DMS53 treated with DMSO at 0.1 percent for 48 hours (cell line): Measurements from ENCODE around the gene SENP6.
"Not testable (repeated sequence)": the region's sequence is repeated elsewhere in the genome, so short reads cannot be mapped to it uniquely, and the experiment has no call there.

Source experiments
- DNase-seq: peaks from one replicate; lab custom pipeline; 2025; ENCODE audit not compliant: unreplicated experiment; lab: John Stamatoyannopoulos, UW

The SENP6 gene

DNA sequence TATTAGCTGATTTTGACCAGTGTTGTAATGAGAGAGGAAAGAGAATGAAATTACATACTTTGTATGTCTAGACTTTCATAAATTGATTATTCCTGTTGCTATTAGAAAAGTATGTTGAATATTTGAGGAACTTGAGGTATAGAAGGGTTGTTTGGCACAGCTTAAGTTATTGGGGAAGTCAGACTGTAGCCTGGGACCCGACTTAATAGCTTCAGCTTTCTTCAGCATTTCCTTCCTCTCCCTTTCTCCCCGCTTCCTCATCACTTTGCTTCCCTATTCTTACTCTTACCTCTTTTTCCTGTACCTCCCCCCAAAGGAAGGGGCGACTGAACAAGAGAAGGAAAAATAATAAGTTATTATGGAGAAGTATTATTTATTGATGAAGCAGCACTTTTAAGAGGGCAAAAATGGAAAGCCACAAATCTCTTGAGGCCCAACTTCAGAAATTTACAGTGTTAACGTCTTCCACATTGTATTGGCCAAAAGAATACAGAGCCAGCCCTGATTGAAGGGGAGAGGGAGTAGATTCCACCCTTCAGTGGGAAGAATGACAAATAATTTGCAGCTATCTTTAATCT, 7.4 kb downstream of the SENP6 start:
- DNase-seq, result no peak

DNA sequence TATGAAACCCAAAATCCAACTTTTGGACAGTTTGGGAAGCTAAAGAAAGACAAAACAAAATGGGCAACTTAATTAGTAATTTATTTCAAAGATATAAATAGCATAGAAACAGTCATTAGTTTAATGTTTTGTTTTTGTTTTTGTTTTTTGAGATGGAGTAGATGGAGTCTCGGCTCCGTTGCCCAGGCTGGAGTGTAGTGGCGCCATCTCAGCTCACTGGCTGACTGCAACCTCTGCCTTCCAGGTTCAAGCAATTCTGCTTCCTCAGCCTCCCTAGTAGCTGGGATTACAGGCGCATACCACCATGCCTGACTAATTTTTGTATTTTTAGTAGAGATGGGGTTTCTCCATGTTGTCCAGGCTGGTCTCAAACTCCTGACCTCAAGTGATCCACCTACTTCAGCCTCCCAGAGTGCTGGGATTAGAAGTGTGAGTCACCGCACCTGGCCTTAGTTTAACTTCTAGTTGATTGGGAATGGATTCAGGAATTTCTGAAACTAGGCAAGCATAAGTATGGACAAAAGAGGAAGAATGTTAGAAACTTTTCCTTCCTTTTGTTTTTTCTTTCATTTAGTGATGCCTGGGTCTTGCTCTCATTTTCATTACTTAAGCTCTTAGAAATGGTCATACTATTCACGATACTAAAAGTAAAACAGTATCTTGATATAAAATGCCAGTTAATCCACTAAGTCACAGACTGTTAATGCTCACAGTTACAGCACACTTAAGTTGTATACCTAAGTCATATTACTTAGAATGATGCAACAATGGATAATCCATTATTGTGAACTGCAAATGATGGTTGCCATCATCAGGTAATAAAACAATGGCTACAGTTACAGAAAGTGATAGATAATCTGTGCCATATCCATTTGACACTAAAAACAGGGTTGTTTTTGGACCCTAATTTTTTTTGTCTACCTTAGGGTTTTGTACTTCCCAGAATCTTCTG, 8.2 kb downstream of the SENP6 start:
- DNase-seq, result no peak

DNA sequence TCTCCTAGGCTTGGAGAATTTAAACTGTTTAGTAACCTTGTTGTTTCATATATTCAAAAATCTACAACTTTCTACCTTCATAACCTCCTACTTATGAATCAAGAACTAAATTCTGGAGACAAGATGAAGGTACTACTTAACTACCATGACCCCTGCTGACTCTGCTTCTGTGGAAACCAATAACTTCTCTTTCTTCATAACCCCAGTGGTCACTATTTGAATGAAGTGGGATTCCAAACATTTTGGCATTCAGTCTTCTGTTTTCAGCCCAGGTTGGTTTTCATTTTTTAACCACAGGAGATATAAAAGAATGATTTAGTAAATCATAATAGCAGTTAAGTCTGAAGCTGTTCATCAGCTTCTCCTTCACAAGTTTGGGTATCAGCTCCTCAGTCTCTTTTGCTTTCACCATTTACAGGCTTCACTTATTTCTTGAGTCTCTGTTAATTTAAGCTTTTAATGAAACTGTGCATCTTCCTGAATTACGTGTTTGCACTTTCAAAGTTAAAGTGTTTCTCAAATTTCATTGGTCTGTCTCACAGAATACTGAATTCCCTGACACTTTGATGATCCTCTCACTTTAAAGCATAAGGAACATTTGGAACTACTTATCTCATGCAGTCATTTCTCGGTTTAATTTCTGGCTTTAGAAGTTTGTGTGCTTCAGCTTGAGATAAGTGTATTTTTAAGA, 9.5 kb downstream of the SENP6 start:
- no peak for DNase-seq

DNA sequence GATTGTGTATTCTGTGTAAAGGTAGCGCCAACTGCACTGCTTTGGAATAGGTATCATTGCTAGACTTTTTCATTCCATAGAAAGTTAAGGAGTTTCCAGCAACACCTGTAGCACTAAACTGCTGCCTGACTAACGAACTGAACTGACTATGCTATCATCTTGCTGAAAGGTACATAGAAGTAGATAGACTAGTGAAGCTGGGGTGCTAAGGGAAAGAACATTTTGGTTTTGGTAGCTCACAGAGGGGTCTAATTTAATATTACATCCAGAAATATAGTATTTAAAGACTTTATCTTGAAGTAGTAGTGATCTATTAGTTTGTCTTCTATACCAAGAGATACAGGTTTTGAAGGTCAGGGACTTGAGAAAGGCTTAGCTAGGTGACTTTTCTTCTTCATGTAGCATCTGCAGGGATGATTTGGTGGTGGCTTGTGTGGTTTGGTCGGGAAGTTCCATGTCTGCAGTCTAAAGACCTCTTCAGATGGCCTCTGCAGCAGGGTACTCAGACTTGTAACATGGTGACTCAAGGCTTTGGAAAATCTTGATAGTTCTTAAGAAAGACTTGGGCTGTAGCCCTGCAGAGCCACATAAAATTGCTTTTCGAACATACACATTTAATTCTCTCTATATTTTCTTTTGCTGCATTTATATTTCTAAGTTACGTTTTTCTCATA, 10.2 kb downstream of the SENP6 start:
- DNase-seq, result no peak

DNA sequence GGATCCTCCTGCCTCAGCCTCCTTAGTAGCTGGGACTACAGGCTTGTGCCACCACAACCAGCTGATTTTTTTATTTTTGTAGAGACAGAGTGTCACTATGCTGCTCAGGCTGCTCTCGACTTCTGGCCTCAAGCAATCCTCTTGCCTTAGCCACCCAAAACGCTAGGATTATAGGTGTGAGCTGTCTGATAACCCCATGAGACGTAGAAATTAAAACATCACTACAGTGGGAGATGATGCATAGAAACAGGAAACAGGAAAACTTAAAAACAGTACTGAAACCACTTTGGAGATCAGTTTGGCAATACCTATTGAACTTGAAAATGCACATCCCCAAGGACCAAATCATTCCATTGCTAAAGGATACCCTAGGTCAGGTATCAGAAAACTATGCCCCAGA, 10.8 kb downstream of the SENP6 start:
- DNase-seq, result no peak

DNA sequence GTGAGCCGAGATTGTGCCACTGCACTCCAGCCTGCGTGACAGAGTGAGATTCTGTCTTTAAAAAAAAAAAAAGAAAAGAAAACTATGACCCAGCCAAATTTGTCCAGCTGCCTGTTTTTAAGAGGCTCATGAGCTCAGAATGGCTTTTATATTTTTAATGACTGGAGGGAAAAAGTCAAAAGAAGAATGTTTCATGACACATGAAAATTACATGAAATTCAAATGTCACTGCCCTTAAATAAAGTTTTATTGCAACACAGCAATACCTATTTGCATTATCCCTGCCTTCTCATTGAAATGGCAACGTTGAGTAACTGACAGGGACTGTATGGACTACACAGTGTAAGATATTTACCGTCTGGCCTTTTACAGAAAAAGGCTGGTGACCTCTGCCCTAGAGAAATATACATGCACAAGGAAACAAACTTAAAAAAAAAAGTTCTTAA, 11.4 kb downstream of the SENP6 start:
- no peak for DNase-seq

DNA sequence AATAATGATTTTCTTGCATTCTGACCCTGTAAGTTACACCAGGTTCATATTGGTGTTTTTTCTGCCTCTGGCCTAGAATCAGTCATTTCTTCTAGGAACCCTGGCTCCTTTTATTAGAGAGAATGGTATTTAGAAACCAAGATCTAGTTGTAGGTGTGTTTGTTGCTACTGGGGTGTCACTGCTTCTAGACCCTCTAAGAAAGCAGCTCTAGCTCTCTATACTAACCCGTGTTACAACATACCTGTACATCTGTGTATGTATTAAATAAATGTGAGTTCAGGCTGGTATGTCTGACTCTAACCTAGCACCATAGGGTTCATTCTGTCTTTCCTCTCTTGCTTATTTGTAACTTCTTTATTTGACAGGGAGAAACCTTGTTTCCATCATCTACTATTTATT, 16.8 kb downstream of the SENP6 start:
- no peak for DNase-seq

DNA sequence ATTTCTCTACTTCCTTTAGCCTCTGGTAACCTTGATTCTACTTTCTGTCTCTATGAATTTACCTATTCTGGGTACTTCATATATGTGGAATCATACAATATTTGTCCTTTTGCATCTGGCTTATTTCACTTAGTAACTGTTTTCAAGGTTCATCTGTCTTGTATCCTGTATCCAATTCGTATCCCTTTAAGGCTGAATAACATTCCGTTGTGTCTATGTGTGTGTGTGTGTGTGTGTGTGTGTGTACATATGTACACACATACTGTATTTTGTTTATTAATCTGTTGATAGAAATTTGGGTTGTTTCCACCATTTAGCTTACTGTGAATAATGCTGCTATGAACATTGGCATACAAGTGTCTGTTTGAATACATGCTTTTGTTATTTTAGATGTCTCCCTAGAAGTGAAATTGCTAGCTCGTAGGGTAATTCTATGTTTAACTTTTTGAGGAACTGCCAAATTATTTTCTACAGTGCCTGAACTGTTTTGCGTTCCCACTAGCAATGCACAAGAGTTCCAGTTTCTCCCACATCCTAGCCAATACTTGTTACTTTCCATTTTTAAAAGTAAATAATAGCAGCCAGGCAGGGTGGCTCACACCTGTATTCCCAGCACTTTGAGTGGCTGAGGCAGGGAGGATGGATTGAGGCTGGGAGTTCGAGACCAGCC, 17.7 kb downstream of the SENP6 start:
- DNase-seq, result no peak

DNA sequence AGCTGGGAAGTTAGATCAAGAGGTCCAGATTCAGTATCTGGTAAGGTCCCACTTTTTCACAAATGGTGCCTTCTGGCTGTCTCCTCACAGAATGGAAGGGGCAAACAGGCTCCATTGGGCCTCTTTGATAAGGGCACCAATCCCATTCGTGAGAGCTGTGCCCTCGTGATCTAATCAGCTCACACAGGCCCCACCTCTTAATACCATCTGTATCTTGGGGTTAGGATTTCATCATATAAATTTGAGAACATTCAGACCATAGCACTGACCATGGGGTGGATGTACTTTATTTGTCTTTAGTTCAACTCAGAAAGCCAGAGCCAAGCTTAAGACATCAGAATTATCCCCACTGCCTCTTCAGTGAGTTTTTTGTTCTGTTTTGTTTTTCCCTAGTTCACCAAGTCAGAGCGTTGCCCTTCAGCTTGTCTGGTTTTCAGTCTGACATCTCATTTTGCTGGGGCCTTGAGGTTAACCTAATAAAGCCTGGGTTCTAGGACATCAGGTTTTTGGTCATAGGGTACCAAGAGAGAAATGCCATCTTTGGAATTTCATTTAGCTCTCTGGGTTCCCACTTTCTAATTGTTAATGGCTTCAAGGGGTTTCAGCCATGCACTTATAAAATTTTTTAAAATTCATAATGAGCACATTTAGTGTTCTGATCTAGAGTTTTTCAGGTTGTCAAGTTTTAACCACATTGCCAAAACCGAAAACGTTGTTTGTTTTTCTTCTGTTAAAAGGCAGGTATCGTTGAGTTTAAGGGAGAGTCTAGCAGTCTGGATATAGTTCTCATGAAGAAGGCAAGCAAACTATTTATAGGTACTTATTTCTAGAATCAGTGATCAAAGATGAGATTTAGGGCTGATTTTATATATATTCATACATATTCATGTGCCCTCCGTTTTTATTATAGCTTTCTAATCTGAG, 19.0 kb downstream of the SENP6 start:
- DNase-seq, result no peak

DNA sequence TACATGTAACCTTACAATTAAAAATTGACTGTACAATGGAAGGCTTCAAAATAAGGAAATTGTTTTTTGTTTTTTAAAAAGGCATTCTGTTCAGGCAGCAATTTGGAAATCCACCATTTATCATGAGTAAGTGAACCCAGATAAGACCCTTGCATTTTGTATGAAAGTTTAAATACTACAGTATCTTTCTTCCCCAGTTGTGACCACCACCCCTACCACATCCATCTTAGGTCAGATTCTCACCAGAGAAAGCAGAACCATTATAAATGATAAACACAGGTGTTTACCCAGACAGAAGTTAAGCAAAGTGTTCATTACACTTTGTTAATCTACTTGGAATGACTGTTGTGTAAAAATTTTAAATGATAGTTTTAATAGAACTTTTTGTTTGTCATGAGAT, 20.2 kb downstream of the SENP6 start:
- DNase-seq, result no peak

DNA sequence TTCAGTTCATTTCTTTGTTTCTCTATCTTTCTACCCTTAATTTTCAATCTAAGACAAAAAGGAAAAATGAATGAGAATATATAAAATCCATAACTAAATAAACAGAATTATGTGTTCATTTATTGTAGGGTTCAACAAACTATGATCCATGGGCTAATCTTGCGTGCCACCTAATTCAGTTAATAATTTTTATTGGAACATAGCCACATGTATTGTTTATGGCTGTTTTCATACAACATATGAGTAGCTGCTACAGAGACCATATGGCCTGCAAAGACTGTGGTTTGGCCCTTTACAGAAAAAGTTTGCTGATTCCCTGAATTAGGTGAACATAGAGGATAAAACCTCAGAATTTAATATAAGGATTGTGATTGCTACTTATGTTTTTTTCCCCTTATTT, 21.8 kb downstream of the SENP6 start:
- no peak for DNase-seq

DNA sequence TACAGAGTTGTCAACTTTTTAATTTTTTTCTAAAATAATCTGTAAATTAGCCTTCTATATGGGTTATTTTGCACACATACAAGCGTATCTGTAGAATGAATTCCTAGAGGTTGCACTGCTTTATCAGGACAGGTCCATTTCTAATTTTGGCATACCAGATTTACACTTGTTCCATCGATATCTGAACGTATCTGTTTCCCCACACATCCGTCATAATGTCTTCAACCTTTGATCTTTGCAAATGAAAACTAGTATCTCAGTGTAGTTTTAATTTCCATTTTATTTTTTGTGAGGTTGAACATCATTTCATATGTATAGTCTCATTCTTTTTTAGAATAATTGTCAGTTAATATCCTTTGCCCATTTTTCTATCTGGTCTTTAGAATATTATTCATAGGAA, 22.7 kb downstream of the SENP6 start:
- DNase-seq, result no peak

DNA sequence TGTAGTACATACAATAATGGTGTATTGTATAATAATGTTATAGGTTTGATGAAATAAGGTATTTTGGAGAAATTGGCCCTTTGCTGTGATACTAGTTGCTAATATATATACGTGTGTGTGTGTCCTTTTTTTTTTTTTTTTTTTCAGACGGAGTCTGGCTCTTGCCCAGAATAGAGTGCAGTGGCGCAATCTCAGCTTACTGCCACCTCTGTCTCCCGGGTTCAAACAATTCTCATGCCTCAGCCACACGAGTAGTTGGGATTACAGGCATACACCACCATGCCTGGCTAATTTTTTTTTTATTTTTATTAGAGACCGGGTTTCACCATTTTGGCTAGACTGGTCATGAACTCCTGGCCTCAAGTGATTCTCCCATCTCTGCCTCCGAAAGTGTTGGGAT, 23.3 kb downstream of the SENP6 start:
- DNase-seq, result no peak

DNA sequence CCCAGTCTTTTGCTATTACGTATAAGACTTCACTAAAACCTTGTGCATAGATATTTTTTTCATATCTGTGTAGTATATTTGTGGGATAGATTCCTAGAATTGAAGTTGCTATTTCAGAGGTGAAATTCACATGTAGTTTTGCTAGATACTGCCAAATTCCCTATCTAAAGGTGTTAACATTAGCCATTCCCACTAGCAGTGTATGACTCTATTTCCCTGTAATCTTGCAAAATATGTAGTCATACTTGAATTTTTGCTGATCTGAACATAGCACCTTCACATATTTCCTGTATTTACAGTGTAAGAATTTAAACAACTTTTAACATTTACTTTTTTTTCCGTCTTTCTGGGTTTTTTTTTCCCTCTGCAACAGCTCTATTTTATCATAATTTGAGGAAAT, 24.9 kb downstream of the SENP6 start:
- no peak for DNase-seq

DNA sequence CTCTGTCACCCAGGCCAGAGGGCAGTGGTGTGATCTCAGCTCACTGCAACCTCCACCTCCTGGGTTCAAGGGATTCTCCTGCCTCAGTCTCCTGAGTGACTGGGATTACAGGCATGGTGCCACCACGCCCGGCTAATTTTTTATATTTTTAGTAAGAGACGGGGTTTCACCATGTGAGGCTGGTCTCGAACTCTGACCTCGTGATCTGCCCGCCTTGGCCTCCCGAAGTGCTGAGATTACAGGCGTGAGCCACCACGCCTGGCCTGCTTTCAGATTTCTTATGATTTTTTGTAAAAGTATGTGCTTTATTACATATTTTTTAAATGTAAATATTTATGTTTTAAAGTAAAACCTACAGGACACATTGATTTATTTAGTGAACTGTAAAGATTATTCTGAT, 26.0 kb downstream of the SENP6 start:
- not testable (repeated sequence) for DNase-seq

DNA sequence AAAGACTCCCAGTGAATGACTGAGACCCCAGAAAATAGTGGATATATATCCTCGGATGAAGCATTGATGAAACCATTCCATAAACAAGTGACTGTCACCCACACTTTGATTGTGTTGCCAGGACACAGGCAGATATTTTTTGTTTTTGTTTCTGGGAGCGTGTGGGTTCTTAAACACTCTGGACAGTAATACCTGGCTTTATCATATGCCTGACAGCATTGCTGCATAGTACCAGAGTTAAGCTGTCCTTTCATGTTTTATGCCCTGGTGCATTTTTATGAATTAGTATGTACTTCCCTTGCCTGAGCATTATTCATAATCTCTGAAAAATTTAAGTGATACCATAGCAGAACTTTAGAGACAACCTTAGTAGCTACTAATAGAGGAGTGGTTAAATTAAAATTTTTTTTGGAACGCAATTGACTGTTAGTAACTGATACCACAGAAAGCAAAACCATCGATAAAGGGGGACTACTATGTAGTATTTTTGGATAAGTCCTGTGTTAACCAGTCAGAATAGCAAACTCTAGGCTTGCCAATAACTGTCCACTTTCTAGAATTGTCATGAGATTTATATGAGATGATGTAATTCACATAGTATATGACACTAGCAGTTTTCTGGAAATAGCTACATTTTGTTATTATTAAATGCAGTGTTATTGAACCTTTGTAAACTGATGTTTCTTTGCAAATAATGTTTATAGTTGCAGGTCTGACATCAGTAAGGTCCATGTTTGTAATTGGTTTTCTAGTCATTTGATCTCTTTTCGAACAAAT, 30.4 kb downstream of the SENP6 start:
- no peak for DNase-seq

DNA sequence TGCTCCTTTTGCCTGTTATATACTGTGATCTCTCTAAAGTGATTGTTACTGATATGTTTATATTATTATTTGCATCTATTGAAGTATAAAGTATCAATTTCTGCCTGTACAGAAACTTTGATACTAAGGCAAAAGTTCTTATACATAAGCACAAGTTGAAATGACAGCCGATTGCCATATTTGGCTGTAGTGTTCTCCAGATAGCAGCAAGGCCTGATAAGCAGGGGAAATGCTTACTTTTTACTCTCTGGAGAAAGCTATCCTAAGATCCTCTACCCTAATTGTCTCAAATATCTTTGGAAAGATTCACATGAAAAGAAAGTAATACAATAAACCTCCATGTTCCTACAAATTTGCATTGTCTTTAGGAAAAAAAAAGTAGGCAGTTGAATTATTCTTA, 31.4 kb downstream of the SENP6 start:
- DNase-seq, result no peak

DNA sequence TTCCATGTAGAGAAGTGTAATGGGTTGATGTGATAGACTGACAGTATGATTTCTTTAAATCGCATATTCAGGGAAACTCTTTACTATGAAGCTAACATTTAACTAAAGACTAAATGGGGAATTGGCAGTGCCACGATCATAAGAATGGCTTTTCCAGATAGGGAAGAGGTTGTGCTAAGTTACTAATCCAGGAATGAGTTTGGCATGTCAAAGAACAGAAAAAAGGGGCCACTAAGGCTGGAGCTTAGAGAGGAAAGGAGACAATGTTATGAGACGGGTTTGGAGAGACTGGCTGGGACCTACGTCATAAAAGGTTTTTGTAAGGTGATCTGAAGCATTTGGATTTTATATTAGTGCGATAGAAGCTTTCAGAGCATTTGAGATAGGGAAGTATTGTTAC, 40.6 kb downstream of the SENP6 start:
- no peak for DNase-seq

DNA sequence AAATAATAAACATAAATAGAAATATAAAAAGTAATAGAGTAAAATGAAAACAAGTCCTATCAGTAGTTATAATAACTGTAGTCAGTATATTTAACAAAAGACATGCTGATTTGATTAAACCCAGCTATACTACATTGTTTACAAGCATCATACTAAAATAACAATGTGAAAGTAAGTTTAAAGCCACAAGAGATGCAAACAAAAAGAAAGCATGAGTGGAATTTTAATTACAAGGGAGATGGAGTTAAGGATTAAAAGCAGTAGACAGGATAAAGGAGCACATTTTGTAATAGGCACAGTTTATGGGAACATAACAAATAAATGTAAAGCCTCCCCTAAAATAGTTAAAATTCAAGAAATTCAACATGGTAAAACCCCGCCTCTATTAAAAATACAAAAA, 41.5 kb downstream of the SENP6 start:
- no peak for DNase-seq
